ENCODE data around the gene FAM107B. TPM values are rescaled to one million over a fixed set of nuclear protein-coding genes. Genes with fewer than 3 reads are reported as not detected.

FAM107B gene
- total and polyA plus RNA-seq, 10 of the 15 experiments (the other 5 are each of a cell fraction or from before 2014, with no cell fraction given) = 22.9 to 162 (median 86.6) TPM

DNA sequence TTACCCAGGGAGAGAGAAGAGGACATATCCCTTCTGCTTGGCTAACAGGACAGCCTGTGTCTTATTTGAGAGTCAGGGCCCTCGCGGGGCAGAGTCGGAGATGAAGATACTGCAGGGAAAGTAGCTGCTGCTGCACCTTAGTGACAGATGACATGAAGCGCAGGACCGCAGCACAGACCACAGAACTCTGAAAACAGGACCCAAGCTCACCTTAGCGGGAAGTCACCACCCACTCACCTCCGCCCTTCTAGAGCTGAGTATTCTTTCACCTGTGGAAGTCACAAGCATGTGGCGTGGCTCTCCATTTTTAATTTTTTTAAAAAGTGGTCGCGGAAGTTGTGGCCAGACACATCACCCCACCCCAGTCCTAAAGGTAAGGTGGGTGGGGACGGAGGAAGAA lies 191.4 kb downstream of the FAM107B start:
- no peaks in the 10 kb centered on the region for H3K27me3 ChIP-seq (replicated peaks in 1 of 2; ENCODE audit: control insufficient read depth in 2 of 2, insufficient read depth in 2 of 2, low read length in 1 of 2)
- peaks cover 78% of the 10 kb centered on the region for H3K79me2 ChIP-seq (ENCODE audit: control insufficient read depth, insufficient read depth, low read length)
- BruUV-seq (replicated peaks) = no TSS peak
- TF ChIP-seq KDM1A (IDR thresholded peaks at IDR 0.05; ENCODE audit: borderline replicate concordance) (no peak), CREB1 (IDR thresholded peaks at IDR 0.05; ENCODE audit: low read depth) (peak; percentile 90), TCF12 (IDR thresholded peaks at IDR 0.05; ENCODE audit: low read depth, low read length) (no peak), RFX5 (IDR thresholded peaks at IDR 0.05; ENCODE audit: low read depth, low read length) (peak; percentile 94), IRF4 (IDR thresholded peaks at IDR 0.05; ENCODE audit: low read depth, low read length) (no peak), BACH1 (IDR thresholded peaks at IDR 0.05; ENCODE audit: borderline replicate concordance) (no peak), NBN (IDR thresholded peaks at IDR 0.05) (no peak), CREM (IDR thresholded peaks at IDR 0.05; ENCODE audit: low read depth) (peak; percentile 88), EGR1 (IDR thresholded peaks at IDR 0.05; ENCODE audit: borderline replicate concordance in 1 of 2, low read depth in 2 of 2, low read length in 2 of 2) (peak in 1 of 2 experiments; percentile 66; a peak in 1 of 3 replicates), RAD21 (IDR thresholded peaks at IDR 0.05; ENCODE audit: insufficient read depth, low read depth, low read length) (no peak), RUNX3 (IDR thresholded peaks at IDR 0.05; ENCODE audit: low read length) (peak; percentile 90), CBFB (IDR thresholded peaks at IDR 0.05; ENCODE audit: low read depth) (peak; percentile 52; the same call in 1 of the 2 replicates), POLR2A (IDR thresholded peaks at IDR 0.05; ENCODE audit: low read depth, low read length) (0 out of 2 replicates have a peak, but pooled peaks have one; percentile 26), IKZF2 (IDR thresholded peaks at IDR 0.05) (0 out of 4 replicates have a peak, but pooled peaks of 1 of the 2 experiments have one; percentile 20)
- TF ChIP-seq, protein P1, sequence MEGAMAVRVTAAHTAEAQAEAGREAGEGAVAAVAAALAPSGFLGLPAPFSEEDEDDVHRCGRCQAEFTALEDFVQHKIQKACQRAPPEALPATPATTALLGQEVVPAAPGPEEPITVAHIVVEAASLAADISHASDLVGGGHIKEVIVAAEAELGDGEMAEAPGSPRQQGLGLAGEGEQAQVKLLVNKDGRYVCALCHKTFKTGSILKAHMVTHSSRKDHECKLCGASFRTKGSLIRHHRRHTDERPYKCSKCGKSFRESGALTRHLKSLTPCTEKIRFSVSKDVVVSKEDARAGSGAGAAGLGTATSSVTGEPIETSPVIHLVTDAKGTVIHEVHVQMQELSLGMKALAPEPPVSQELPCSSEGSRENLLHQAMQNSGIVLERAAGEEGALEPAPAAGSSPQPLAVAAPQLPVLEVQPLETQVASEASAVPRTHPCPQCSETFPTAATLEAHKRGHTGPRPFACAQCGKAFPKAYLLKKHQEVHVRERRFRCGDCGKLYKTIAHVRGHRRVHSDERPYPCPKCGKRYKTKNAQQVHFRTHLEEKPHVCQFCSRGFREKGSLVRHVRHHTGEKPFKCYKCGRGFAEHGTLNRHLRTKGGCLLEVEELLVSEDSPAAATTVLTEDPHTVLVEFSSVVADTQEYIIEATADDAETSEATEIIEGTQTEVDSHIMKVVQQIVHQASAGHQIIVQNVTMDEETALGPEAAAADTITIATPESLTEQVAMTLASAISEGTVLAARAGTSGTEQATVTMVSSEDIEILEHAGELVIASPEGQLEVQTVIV (IDR thresholded peaks at IDR 0.05; ENCODE audit: borderline replicate concordance, partially characterized antibody) = no peak
- peak overlapping the region; percentile 49 for H3K4me2 ChIP-seq (ENCODE audit: control insufficient read depth, insufficient read depth)
- FAIRE-seq (no peak), ATAC-seq (peak; percentile 47), DNase-seq (ENCODE audit: low read depth, low spot score) (no peak)
- ChIA-PET RAD21 (ENCODE audit: unreplicated experiment) (interaction anchor here (1.0 to 1.2 kb wide), 2 partner anchors 21 to 71 kb away, joined by 3 read pairs; no protein-coding TSS in a partner anchor), SMC1A (ENCODE audit: uncharacterized antibody, unreplicated experiment) (interaction anchor here (1.2 to 1.7 kb wide), 2 partner anchors 15 to 45 kb away, joined by 3 to 4 read pairs; no protein-coding TSS in a partner anchor), POLR2A (interaction anchor here (0.6 to 1.7 kb wide), 4 partner anchors 8 to 49 kb away, joined by 3 to 5 read pairs (median 4); no protein-coding TSS in a partner anchor), CTCF (interaction anchor here (1.1 kb wide), 1 partner anchor 41 kb away, joined by 3 read pairs; no protein-coding TSS in a partner anchor)
- H3K9ac ChIP-seq (ENCODE audit: control insufficient read depth, insufficient read depth, low read length) = no peak overlapping the region
- peaks cover 58% of the 10 kb centered on the region for H3K4me1 ChIP-seq (ENCODE audit: control insufficient read depth, insufficient read depth, low read length)
- WGBS (ENCODE audit: insufficient coverage, insufficient replicate concordance, low lambda C conversion rate, missing lambda C conversion rate) = 14% methylated on average over 11 of the region's 11 CpGs
- H3K36me3 ChIP-seq (ENCODE audit: control insufficient read depth in 2 of 2, insufficient read depth in 2 of 2, low read length in 1 of 2) = peaks cover 5 to 8% of the 10 kb centered on the region in 2 experiments; a peak in 3 of 4 replicates
- intact Hi-C loops (cut with micrococcal nuclease; ENCODE audit: unreplicated experiment) (no loop called here), in situ Hi-C loops (cut with MboI) (no loop called here)
- no peak overlapping the region for H3K4me3 ChIP-seq
- H2AFZ ChIP-seq (ENCODE audit: control insufficient read depth, low read depth, low read length) = no peak overlapping the region
- H4K20me1 ChIP-seq (ENCODE audit: control insufficient read depth, insufficient read depth) = no peaks in the 10 kb centered on the region
- no peaks in the 10 kb centered on the region; the same call in 2 of the 3 replicates for H3K9me3 ChIP-seq (replicated peaks; ENCODE audit: control insufficient read depth, insufficient read depth, low read length)
- H3K27ac ChIP-seq (ENCODE audit: control insufficient read depth, insufficient read depth) = no peak overlapping the region

Data from GM12878 (cell line).